ENCODE data around the gene TRAPPC2. TPM values are rescaled to one million over a fixed set of nuclear protein-coding genes. Genes with fewer than 3 reads are reported as not detected.
A peak's percentile ranks its signal among the peaks of the same experiment; 100 is the strongest.

Gene TRAPPC2
- total and polyA plus RNA-seq, 12 donors, result 4.3 to 20.5 (median 11.0) TPM

DNA sequence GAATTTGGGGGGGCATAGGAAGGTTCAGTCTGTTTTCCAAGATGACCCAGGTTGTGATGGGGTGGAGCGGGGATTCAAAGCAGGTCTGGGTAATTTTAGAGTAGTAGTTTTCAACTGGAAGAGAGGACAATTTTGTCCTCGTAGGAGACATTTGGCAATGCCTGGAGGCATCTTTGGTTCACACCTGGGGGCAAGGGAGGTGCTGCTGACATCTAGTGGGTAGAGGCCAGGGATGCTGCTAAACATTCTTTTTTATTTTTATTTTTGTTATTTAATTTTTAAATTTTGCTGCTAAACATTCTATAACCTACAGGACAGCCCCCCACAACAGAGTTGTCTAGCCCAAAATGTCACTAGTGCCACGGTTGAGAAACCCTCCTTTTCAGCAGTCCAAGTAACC is 43.6 kb downstream of the TRAPPC2 start:
- Histone ChIP-seq H3K4me1 (replicated peaks in 1 of 2) (peaks cover 12 to 52% of the 10 kb centered on the region in 2 donors), H3K27ac (peak overlapping the region in 4 of 5 donors; percentile 87 to 97 (median 96)), H3K36me3 (replicated peaks in 1 of 2) (no peaks in the 10 kb centered on the region), H3K27me3 (no peaks in the 10 kb centered on the region), H3K4me3 (peak overlapping the region in 2 of 4 donors; percentile 65 to 84), H3K9me3 (replicated peaks in 1 of 3) (no peaks in the 10 kb centered on the region)
- WGBS, 4 donors, result 37 to 58% (median 48%) methylated on average over 3 of the region's 3 CpGs
- DNase-seq, result no peak
- TF ChIP-seq, protein P1, sequence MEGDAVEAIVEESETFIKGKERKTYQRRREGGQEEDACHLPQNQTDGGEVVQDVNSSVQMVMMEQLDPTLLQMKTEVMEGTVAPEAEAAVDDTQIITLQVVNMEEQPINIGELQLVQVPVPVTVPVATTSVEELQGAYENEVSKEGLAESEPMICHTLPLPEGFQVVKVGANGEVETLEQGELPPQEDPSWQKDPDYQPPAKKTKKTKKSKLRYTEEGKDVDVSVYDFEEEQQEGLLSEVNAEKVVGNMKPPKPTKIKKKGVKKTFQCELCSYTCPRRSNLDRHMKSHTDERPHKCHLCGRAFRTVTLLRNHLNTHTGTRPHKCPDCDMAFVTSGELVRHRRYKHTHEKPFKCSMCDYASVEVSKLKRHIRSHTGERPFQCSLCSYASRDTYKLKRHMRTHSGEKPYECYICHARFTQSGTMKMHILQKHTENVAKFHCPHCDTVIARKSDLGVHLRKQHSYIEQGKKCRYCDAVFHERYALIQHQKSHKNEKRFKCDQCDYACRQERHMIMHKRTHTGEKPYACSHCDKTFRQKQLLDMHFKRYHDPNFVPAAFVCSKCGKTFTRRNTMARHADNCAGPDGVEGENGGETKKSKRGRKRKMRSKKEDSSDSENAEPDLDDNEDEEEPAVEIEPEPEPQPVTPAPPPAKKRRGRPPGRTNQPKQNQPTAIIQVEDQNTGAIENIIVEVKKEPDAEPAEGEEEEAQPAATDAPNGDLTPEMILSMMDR (IDR thresholded peaks at IDR 0.05), result peak in 1 of 6 experiments; percentile 9
- TF ChIP-seq POLR2A (IDR thresholded peaks at IDR 0.05), result no peak
- intact Hi-C loops (cut with DNase I), result no loop called here

DNA sequence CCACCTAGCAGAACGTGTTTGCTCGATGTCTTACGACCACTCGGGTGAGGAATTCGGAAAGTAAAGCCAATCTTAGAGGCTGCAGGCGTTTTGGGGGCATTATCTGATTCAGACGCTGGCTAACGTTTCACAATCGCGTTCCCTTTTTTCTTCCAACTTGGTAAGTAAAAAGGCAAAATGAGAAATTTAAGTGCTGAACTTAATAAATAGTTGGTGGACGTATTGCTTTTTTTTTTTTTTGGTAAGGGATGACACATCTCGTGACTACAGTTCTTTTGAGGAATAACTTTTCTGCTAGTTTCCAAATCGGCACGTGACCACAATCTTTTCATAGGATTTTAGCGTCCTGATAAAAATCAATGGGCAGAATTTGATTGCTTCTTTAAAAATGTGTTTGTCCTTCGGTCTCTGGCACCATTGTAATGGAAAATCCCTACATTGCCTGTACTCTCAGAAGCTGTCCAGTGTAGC is 44.6 kb downstream of the TRAPPC2 start:
- Histone ChIP-seq H3K36me3 (replicated peaks in 1 of 2) (no peaks in the 10 kb centered on the region), H3K9me3 (replicated peaks in 1 of 3) (no peaks in the 10 kb centered on the region), H3K4me1 (replicated peaks in 1 of 2) (peaks cover 12 to 45% of the 10 kb centered on the region in 2 donors), H3K27ac (peak overlapping the region; percentile 79 to 97 (median 95)), H3K4me3 (peak overlapping the region; percentile 15 to 84 (median 44)), H3K27me3 (no peaks in the 10 kb centered on the region)
- intact Hi-C loops (cut with DNase I), result no loop called here
- TF ChIP-seq, protein P1 (IDR thresholded peaks at IDR 0.05), result no peak
- TF ChIP-seq POLR2A (IDR thresholded peaks at IDR 0.05), result peak in 1 of 2 donors; percentile 30
- DNase-seq, result peak in 4 of 7 donors; percentile 24 to 45 (median 44)
- WGBS, 4 donors, result 1 to 6% (median 3%) methylated on average over 11 to 16 of the region's 16 CpGs

DNA sequence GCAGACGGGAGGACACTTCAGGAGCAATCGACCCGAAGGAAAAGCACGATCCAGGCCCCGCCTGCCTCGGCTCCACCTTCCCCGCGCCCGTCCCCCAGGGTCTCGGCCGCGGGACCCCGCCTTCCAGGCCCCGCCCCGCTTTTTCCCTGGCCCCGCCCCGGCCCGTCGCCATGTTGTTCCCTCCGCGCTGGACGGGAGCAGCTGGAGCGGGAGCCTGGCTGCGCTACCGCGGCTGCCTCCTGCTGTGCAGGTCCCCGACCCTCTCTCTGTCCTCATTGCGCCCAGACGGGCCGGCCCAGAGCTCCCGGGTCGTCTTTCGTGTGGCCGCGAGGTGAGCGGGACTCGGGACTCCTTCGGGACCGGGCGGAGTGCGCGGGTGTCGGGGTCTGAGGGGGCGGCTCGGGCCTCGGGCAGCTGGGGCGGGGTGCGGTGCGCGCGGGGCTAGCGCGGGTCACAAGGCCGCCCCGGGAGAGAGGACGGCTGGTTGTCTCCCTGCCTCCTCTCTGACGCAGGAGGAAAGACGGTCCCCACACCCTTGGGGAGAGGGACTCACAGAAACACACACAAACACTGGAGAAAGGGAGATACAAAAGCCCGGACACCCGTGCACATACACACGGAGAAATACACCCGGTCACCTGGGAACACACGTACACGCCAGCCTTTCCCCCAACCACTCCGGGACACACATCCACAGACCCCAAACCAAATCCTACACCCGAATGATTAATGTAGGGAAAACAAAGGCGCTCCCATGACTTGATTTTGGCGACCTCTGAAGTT is 45.3 kb downstream of the TRAPPC2 start, which contains the start of gene RAB9A:
Gene RAB9A, plus strand, starts transcription at position 171 of the 783 bp plus-strand sequence. CDS start 19,619 bp downstream, outside the sequence.
- peak within 1 kb of the TSS; percentile 24 to 84 (median 56) for H3K4me3 ChIP-seq
- intact Hi-C loops (cut with DNase I), result no loop called here

More for the DNA sequence above, 45.3 kb downstream of the TRAPPC2 start, which contains the start of gene RAB9A:
- peak within 1 kb of the TSS; percentile 79 to 97 (median 95) for H3K27ac ChIP-seq
- DNase-seq, result peak; percentile 83 to 92 (median 89)
- TF ChIP-seq POLR2A (IDR thresholded peaks at IDR 0.05), result peak; percentile 75 to 90
- TF ChIP-seq, protein P1 (IDR thresholded peaks at IDR 0.05), result no peak
- H3K36me3 ChIP-seq (replicated peaks in 1 of 2), result no peaks in the 10 kb centered on the region
- 0 to 7% (median 1%) methylated on average over 9 to 68 of the region's 68 CpGs for WGBS, 4 donors
- H3K9me3 ChIP-seq (replicated peaks in 1 of 3), result no peaks in the 10 kb centered on the region
- H3K27me3 ChIP-seq, result no peaks in the 10 kb centered on the region
- H3K4me1 ChIP-seq (replicated peaks in 1 of 2), result peaks cover 12 to 39% of the 10 kb centered on the region in 2 donors

All from adrenal gland (tissue), 12 donors.